Panc1 (cell line): ENCODE measurements around the gene ENAH.

ENCODE experiments used
- POLR2AphosphoS5 ChIP-seq: IDR thresholded peaks from 2 replicates; pipeline ENCODE4 v1.6.1; 2012; ENCODE audit warnings: mild to moderate bottlenecking, low read depth, low read length, moderate library complexity
- SIN3A ChIP-seq: IDR thresholded peaks from 2 replicates; pipeline ENCODE4 v1.6.1; 2012; ENCODE audit warnings: low read depth, mild to moderate bottlenecking, low read length, moderate library complexity, borderline replicate concordance; ENCODE audit not compliant: insufficient read depth
- TF ChIP-seq, protein P1 (sequence below): fragments of 450-650 bp; IDR thresholded peaks from 2 replicates; pipeline ENCODE4 v1.5.1; 2017; ENCODE audit warnings: mild to moderate bottlenecking
- TF ChIP-seq, protein P2 (sequence below), 2 experiments: IDR thresholded peaks; 2 replicates each; pipeline ENCODE4 v1.6.1; 2011 to 2012; ENCODE audit warnings: low read depth in 2 of 2, control low read depth in 1 of 2, low read length in 1 of 2, mild to moderate bottlenecking in 1 of 2, moderate library complexity in 1 of 2; ENCODE audit not compliant: insufficient read depth in 1 of 2

GRCh38 chr1:225631021-225631663 lies 21.8 kb downstream of the ENAH start:
- TF ChIP-seq, protein P1, sequence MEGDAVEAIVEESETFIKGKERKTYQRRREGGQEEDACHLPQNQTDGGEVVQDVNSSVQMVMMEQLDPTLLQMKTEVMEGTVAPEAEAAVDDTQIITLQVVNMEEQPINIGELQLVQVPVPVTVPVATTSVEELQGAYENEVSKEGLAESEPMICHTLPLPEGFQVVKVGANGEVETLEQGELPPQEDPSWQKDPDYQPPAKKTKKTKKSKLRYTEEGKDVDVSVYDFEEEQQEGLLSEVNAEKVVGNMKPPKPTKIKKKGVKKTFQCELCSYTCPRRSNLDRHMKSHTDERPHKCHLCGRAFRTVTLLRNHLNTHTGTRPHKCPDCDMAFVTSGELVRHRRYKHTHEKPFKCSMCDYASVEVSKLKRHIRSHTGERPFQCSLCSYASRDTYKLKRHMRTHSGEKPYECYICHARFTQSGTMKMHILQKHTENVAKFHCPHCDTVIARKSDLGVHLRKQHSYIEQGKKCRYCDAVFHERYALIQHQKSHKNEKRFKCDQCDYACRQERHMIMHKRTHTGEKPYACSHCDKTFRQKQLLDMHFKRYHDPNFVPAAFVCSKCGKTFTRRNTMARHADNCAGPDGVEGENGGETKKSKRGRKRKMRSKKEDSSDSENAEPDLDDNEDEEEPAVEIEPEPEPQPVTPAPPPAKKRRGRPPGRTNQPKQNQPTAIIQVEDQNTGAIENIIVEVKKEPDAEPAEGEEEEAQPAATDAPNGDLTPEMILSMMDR, result no peak
- TF ChIP-seq, protein P2, sequence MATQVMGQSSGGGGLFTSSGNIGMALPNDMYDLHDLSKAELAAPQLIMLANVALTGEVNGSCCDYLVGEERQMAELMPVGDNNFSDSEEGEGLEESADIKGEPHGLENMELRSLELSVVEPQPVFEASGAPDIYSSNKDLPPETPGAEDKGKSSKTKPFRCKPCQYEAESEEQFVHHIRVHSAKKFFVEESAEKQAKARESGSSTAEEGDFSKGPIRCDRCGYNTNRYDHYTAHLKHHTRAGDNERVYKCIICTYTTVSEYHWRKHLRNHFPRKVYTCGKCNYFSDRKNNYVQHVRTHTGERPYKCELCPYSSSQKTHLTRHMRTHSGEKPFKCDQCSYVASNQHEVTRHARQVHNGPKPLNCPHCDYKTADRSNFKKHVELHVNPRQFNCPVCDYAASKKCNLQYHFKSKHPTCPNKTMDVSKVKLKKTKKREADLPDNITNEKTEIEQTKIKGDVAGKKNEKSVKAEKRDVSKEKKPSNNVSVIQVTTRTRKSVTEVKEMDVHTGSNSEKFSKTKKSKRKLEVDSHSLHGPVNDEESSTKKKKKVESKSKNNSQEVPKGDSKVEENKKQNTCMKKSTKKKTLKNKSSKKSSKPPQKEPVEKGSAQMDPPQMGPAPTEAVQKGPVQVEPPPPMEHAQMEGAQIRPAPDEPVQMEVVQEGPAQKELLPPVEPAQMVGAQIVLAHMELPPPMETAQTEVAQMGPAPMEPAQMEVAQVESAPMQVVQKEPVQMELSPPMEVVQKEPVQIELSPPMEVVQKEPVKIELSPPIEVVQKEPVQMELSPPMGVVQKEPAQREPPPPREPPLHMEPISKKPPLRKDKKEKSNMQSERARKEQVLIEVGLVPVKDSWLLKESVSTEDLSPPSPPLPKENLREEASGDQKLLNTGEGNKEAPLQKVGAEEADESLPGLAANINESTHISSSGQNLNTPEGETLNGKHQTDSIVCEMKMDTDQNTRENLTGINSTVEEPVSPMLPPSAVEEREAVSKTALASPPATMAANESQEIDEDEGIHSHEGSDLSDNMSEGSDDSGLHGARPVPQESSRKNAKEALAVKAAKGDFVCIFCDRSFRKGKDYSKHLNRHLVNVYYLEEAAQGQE (IDR thresholded peaks at IDR 0.05; ENCODE audit: insufficient read depth in 1 of 2, low read depth in 2 of 2, low read length in 1 of 2), result no peak
- TF ChIP-seq POLR2AphosphoS5, result no peak
- TF ChIP-seq SIN3A, result no peak
